ENCODE measurements around the gene DNAJC10. TPM values are rescaled to one million over a fixed set of nuclear protein-coding genes. Genes with fewer than 3 reads are reported as not detected.
A peak's percentile ranks its signal among the peaks of the same experiment; 100 is the strongest.

DNAJC10 gene
- total RNA-seq, 1 donor from 2014 or later = 157 TPM

DNA sequence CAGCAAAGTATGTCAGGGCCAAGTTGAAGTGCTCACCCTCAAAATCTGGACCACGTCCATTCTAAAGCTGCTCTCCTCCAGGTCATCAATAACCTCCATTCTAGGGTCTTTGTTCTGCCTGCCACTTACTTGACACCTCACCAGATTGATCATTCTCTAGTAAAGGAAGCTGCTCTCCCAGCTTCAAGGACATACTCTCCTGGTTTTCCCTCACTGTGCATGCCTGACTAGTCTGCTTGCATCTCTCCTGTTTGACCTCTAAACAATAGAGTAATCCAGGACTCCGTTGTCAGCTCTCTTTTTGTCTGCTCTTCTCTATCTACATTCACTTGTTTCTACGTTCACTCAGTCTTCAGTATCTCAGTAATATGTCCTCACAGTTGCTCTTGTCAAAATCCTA, 91.3 kb downstream of the DNAJC10 start:
- H3K27ac Mint-ChIP-seq (ENCODE audit: unreplicated experiment) = no peak overlapping the region
- no peak for DNase-seq (ENCODE audit: extremely low spot score, unreplicated experiment)
- H3K9me3 Mint-ChIP-seq (ENCODE audit: unreplicated experiment) = no peaks in the 10 kb centered on the region
- H3K27me3 Mint-ChIP-seq (ENCODE audit: unreplicated experiment) = peaks cover 4% of the 10 kb centered on the region
- H3K36me3 Mint-ChIP-seq (ENCODE audit: unreplicated experiment) = no peaks in the 10 kb centered on the region
- H3K4me3 Mint-ChIP-seq (ENCODE audit: unreplicated experiment) = no peak overlapping the region
- no peak for TF ChIP-seq CTCF (IDR thresholded peaks at IDR 0.05)
- peaks cover 14% of the 10 kb centered on the region for H3K4me1 Mint-ChIP-seq (ENCODE audit: unreplicated experiment)

DNA sequence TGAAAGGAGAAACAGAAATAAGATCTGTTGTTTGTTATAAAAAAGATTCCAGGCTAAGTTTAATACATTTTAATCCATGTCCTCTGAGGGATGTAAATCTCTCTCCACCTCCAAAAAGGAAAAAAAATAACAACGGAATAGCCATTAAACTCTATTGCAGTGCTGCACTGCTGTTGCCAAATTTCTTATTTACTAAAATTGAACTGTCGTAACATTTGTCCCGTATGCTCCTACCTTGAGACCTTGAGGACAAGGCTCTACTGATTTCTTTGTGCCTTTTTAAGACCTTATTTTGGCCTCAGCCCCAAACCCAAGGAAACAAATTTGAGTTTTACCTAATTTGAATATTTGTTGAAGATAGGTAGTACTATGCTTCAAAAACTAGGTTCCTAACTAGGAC, 94.0 kb downstream of the DNAJC10 start:
- H3K36me3 Mint-ChIP-seq (ENCODE audit: unreplicated experiment) = no peaks in the 10 kb centered on the region
- no peak for TF ChIP-seq CTCF (IDR thresholded peaks at IDR 0.05)
- H3K9me3 Mint-ChIP-seq (ENCODE audit: unreplicated experiment) = no peaks in the 10 kb centered on the region
- peaks cover 8% of the 10 kb centered on the region for H3K27me3 Mint-ChIP-seq (ENCODE audit: unreplicated experiment)
- H3K27ac Mint-ChIP-seq (ENCODE audit: unreplicated experiment) = no peak overlapping the region
- DNase-seq (ENCODE audit: extremely low spot score, unreplicated experiment) = no peak
- H3K4me1 Mint-ChIP-seq (ENCODE audit: unreplicated experiment) = peaks cover 1% of the 10 kb centered on the region
- no peak overlapping the region for H3K4me3 Mint-ChIP-seq (ENCODE audit: unreplicated experiment)

DNA sequence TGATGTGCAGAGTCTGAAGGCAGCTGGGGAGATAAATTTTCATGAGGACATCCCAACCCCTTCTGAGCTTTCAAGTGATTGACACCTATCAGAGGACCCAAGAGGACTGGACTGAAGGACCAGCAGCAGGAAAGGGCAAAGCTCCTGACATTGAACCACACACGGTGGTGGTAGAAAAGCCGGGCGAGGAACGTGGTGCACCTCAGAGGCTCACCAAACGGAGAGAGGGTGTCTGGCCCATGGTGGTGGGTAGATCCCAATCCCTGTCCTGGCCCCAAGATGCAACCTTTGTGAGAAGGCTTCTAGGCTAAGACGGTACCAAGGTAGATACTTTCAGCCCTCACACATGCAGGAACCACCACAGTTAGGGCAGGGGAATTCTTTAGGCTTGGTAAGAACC, 98.3 kb downstream of the DNAJC10 start:
- H3K9me3 Mint-ChIP-seq (ENCODE audit: unreplicated experiment) = no peaks in the 10 kb centered on the region
- H3K4me1 Mint-ChIP-seq (ENCODE audit: unreplicated experiment) = peaks cover 32% of the 10 kb centered on the region
- no peaks in the 10 kb centered on the region for H3K36me3 Mint-ChIP-seq (ENCODE audit: unreplicated experiment)
- DNase-seq (ENCODE audit: extremely low spot score, unreplicated experiment) = no peak
- H3K27ac Mint-ChIP-seq (ENCODE audit: unreplicated experiment) = no peak overlapping the region
- no peak for TF ChIP-seq CTCF (IDR thresholded peaks at IDR 0.05)
- peaks cover 8% of the 10 kb centered on the region for H3K27me3 Mint-ChIP-seq (ENCODE audit: unreplicated experiment)
- no peak overlapping the region for H3K4me3 Mint-ChIP-seq (ENCODE audit: unreplicated experiment)

DNA sequence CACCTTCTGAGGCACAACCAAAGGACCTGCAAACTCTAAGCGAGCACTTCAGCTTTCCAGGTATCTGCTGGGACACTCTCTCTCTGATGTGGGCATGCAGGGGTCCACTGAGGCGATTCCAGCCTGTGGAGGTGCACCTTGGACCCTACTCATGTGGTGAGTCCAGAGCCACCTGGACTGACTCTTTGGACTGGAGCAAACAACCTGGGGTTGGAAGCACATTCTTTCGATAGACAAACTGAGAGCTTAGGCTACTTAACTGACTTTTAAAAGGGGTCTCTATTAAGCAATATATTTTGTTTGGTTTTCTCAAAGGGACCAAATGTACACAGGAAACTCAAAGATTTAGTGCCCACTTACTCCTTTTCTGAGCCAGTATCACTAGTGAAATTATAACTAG, 98.7 kb downstream of the DNAJC10 start:
- H3K4me3 Mint-ChIP-seq (ENCODE audit: unreplicated experiment) = no peak overlapping the region
- no peak overlapping the region for H3K27ac Mint-ChIP-seq (ENCODE audit: unreplicated experiment)
- TF ChIP-seq CTCF (IDR thresholded peaks at IDR 0.05) = no peak
- H3K27me3 Mint-ChIP-seq (ENCODE audit: unreplicated experiment) = peaks cover 8% of the 10 kb centered on the region
- no peaks in the 10 kb centered on the region for H3K36me3 Mint-ChIP-seq (ENCODE audit: unreplicated experiment)
- no peak for DNase-seq (ENCODE audit: extremely low spot score, unreplicated experiment)
- H3K9me3 Mint-ChIP-seq (ENCODE audit: unreplicated experiment) = no peaks in the 10 kb centered on the region
- peaks cover 32% of the 10 kb centered on the region for H3K4me1 Mint-ChIP-seq (ENCODE audit: unreplicated experiment)

GRCh38 chr2:182816866-182817265, 100.8 kb downstream of the DNAJC10 start:
- Mint-ChIP-seq H3K36me3 (ENCODE audit: unreplicated experiment) (no peaks in the 10 kb centered on the region), H3K27me3 (ENCODE audit: unreplicated experiment) (peaks cover 7% of the 10 kb centered on the region), H3K4me1 (ENCODE audit: unreplicated experiment) (peaks cover 32% of the 10 kb centered on the region), H3K4me3 (ENCODE audit: unreplicated experiment) (no peak overlapping the region), H3K27ac (ENCODE audit: unreplicated experiment) (peak overlapping the region; percentile 67), H3K9me3 (ENCODE audit: unreplicated experiment) (no peaks in the 10 kb centered on the region)
- TF ChIP-seq CTCF (IDR thresholded peaks at IDR 0.05) = no peak
- no peak for DNase-seq (ENCODE audit: extremely low spot score, unreplicated experiment)

Measured in osteocyte (in vitro differentiated cells).